BLaER1 treated with 17β-estradiol and CSF1 and Interleukin-3, amounts not matched to agents 10 nM and 100 nM (cell line): ENCODE measurements around the gene GPR137.
A peak's percentile ranks its signal among the peaks of the same experiment; 100 is the strongest.
"Not testable (repeated sequence)": the region's sequence is repeated elsewhere in the genome, so short reads cannot be mapped to it uniquely, and the experiment has no call there.

Experiments
- H3K27ac ChIP-seq, 11 experiments: shearing (Covaris generic); formaldehyde crosslinking; 2 replicates each; pipeline ENCODE4 v1.8.1; 2022
- H3K27me3 ChIP-seq, 11 experiments: shearing (Covaris generic); formaldehyde crosslinking; 2 replicates each; pipeline ENCODE4 v1.8.1; 2022
- H3K36me3 ChIP-seq, 11 experiments: shearing (Covaris generic); formaldehyde crosslinking; 2 replicates each; pipeline ENCODE4 v1.8.1; 2022
- H3K4me1 ChIP-seq, 10 experiments: shearing (Covaris generic); formaldehyde crosslinking; 2 replicates each; pipeline ENCODE4 v1.8.1; 2022
- H3K4me2 ChIP-seq, 11 experiments: shearing (Covaris generic); formaldehyde crosslinking; 2 replicates each; pipeline ENCODE4 v1.8.1; 2022
- H3K4me3 ChIP-seq, 10 experiments: shearing (Covaris generic); formaldehyde crosslinking; 2 replicates each; pipeline ENCODE4 v1.8.1; 2022
- H3K9ac ChIP-seq, 11 experiments: shearing (Covaris generic); formaldehyde crosslinking; 2 replicates each; pipeline ENCODE4 v1.8.1; 2022
- H3K9me3 ChIP-seq, 11 experiments: shearing (Covaris generic); formaldehyde crosslinking; replicated peaks in 1 of 11; 2 replicates each; pipeline ENCODE4 v1.8.1; 2022
- H4K20me1 ChIP-seq, 11 experiments: shearing (Covaris generic); formaldehyde crosslinking; 2 replicates each; pipeline ENCODE4 v1.8.1; 2022
- Cebpa-rat ChIP-seq, 11 experiments: shearing (Covaris generic); IDR thresholded peaks; 2 replicates each; pipeline ENCODE4 v1.8.1; 2022

The GPR137 gene

GRCh38 chr11:64241491-64242374 lies 43.9 kb upstream of the GPR137 start:
- peak overlapping the region; percentile 85 to 97 (median 90) for H3K9ac ChIP-seq
- H3K9me3 ChIP-seq, result no peaks in the 10 kb centered on the region
- no peak for TF ChIP-seq Cebpa-rat (IDR thresholded peaks at IDR 0.05)
- H3K27me3 ChIP-seq, result no peaks in the 10 kb centered on the region
- peak overlapping the region; percentile 42 to 96 (median 92) for H3K27ac ChIP-seq
- H3K4me2 ChIP-seq, result peak overlapping the region; percentile 91 to 100 (median 98)
- H3K4me3 ChIP-seq, result peak overlapping the region; percentile 81 to 99 (median 97)
- H4K20me1 ChIP-seq, result peaks cover 7 to 45% (median 36%) of the 10 kb centered on the region in 11 experiments; a peak in 21 of 22 replicates
- H3K4me1 ChIP-seq, result peaks cover 70 to 74% (median 71%) of the 10 kb centered on the region in 10 experiments
- peaks cover 28 to 57% (median 42%) of the 10 kb centered on the region in 11 experiments for H3K36me3 ChIP-seq

DNA sequence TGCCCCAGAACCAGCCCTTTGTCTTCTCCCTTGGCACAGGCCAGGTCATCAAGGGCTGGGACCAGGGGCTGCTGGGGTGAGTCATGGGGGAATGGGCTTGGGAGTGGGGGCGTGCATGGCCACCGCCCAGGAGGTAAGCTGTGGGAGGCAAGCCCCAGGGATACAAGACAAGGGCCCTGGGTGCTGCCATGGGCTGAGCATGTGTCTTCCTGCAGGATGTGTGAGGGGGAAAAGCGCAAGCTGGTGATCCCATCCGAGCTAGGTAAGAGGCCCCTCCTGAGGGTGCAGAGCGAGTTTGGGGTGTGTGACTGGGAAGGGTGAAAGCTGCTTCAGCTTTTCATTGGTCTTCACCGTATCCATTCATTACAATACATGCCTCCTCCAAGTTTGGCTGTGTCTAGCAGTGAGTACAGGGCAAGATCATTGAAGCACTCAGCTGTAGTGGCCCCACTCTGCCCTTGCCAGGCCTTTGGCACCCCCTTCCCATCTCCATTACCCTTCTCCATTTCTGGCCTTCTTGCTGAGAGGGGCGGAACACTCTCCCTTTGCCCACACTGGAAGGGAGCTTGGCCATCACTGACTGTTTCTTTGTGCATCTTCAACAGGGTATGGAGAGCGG lies 42.3 kb upstream of the GPR137 start:
- TF ChIP-seq Cebpa-rat (IDR thresholded peaks at IDR 0.05), result no peak
- Histone ChIP-seq H3K9me3 (no peaks in the 10 kb centered on the region), H3K36me3 (peaks cover 15 to 41% (median 26%) of the 10 kb centered on the region in 11 experiments), H3K9ac (peak overlapping the region; percentile 28 to 97 (median 91); a peak in 20 of 22 replicates), H3K27ac (peak overlapping the region in 7 of 11 experiments; percentile 1 to 95 (median 47); a peak in 6 of 22 replicates), H3K4me2 (peak overlapping the region; percentile 91 to 100 (median 98)), H4K20me1 (peaks cover 7 to 45% (median 36%) of the 10 kb centered on the region in 11 experiments; a peak in 21 of 22 replicates), H3K4me3 (peak overlapping the region; percentile 24 to 99 (median 97); a peak in 14 of 20 replicates), H3K27me3 (no peaks in the 10 kb centered on the region), H3K4me1 (peaks cover 62 to 73% (median 71%) of the 10 kb centered on the region in 10 experiments)

DNA sequence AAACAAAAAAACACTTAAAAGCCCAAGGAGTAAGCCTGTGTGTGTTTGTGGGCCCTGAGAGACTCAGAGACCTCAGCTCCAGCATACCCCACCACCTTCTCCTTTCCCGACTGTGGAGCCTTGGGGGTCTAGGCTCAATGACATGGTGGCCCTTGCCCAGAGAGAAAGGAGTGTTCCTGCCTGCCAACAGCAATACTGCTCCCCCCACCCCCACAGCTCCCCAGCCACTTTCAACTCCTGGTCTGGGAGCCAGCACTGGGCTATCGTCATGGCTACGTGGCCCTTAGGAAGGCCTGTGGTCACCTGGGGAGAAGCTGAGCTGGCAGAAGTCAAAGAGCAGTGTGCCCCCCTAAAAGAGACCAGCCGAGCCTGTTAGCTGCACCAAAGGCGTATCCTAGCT lies 41.5 kb upstream of the GPR137 start:
- Histone ChIP-seq H3K9me3 (no peaks in the 10 kb centered on the region), H3K36me3 (peaks cover 13 to 33% (median 22%) of the 10 kb centered on the region in 11 experiments), H3K27ac (peak overlapping the region in 7 of 11 experiments; percentile 1 to 95 (median 30); a peak in 7 of 22 replicates), H3K4me2 (peak overlapping the region; percentile 91 to 100 (median 98)), H3K9ac (peak overlapping the region; percentile 28 to 97 (median 91); a peak in 19 of 22 replicates), H3K4me1 (peaks cover 55 to 73% (median 71%) of the 10 kb centered on the region in 10 experiments), H4K20me1 (peaks cover 7 to 45% (median 36%) of the 10 kb centered on the region in 11 experiments; a peak in 21 of 22 replicates), H3K27me3 (no peaks in the 10 kb centered on the region), H3K4me3 (peak overlapping the region in 9 of 10 experiments; percentile 24 to 99 (median 97); a peak in 15 of 20 replicates)
- TF ChIP-seq Cebpa-rat (IDR thresholded peaks at IDR 0.05), result no peak

DNA sequence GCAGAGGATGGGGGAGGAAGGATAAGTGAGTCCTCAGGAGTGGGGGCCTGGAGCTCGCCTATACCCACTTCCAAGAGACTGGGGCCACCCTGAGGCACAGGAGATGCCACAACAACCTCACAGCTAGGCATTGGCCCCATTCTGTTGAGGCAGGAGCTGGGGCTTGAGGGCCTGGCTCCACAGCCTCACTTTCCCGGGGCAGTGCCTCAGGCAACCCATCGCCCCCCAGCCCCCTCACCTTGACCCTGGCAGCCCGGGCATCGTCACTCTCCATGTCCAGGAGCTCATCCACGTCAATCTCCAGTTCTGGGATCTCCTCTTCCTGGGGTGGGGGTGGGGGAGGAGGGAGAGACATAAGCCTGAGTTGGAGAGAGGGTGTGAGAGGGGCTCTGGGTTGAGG lies 40.7 kb upstream of the GPR137 start:
- no peaks in the 10 kb centered on the region for H3K27me3 ChIP-seq
- peaks cover 55 to 73% (median 71%) of the 10 kb centered on the region in 10 experiments for H3K4me1 ChIP-seq
- H3K9ac ChIP-seq, result peak overlapping the region; percentile 81 to 97 (median 92)
- no peaks in the 10 kb centered on the region for H3K9me3 ChIP-seq
- no peak for TF ChIP-seq Cebpa-rat (IDR thresholded peaks at IDR 0.05)
- H3K4me2 ChIP-seq, result peak overlapping the region; percentile 91 to 100 (median 98)
- peak overlapping the region; percentile 81 to 99 (median 96) for H3K4me3 ChIP-seq
- H4K20me1 ChIP-seq, result peaks cover 7 to 45% (median 36%) of the 10 kb centered on the region in 11 experiments; a peak in 21 of 22 replicates
- H3K27ac ChIP-seq, result peak overlapping the region; percentile 33 to 96 (median 93); a peak in 21 of 22 replicates
- peaks cover 13 to 29% (median 22%) of the 10 kb centered on the region in 11 experiments for H3K36me3 ChIP-seq

DNA sequence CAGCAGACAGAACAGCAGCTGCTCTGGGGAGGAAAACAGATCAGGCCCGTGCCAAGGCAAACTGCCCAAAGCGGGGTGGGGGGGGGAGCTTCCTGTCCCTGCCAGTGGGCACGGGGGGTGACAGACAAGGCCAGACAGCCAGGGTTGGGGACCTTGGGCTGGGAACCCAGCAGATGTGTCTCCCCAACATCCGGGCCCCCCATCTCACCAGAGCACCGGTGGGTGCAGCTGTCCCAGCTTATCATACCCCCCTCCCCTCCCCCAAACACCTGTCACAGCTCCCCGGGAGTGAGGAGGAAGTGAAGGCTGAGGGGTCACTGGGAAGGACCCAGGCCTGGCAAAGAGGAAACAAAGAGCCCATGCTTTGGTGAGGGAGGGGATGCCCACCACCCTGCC lies 40.2 kb upstream of the GPR137 start:
- peak overlapping the region; percentile 33 to 96 (median 93); a peak in 21 of 22 replicates for H3K27ac ChIP-seq
- TF ChIP-seq Cebpa-rat (IDR thresholded peaks at IDR 0.05), result no peak
- peak overlapping the region; percentile 91 to 100 (median 98) for H3K4me2 ChIP-seq
- H3K36me3 ChIP-seq, result peaks cover 13 to 29% (median 22%) of the 10 kb centered on the region in 11 experiments
- H3K9me3 ChIP-seq, result no peaks in the 10 kb centered on the region
- peak overlapping the region; percentile 81 to 97 (median 92) for H3K9ac ChIP-seq
- H4K20me1 ChIP-seq, result peaks cover 7 to 45% (median 36%) of the 10 kb centered on the region in 11 experiments; a peak in 21 of 22 replicates
- H3K4me3 ChIP-seq, result peak overlapping the region; percentile 81 to 99 (median 96)
- H3K4me1 ChIP-seq, result peaks cover 55 to 73% (median 71%) of the 10 kb centered on the region in 10 experiments
- H3K27me3 ChIP-seq, result no peaks in the 10 kb centered on the region

DNA sequence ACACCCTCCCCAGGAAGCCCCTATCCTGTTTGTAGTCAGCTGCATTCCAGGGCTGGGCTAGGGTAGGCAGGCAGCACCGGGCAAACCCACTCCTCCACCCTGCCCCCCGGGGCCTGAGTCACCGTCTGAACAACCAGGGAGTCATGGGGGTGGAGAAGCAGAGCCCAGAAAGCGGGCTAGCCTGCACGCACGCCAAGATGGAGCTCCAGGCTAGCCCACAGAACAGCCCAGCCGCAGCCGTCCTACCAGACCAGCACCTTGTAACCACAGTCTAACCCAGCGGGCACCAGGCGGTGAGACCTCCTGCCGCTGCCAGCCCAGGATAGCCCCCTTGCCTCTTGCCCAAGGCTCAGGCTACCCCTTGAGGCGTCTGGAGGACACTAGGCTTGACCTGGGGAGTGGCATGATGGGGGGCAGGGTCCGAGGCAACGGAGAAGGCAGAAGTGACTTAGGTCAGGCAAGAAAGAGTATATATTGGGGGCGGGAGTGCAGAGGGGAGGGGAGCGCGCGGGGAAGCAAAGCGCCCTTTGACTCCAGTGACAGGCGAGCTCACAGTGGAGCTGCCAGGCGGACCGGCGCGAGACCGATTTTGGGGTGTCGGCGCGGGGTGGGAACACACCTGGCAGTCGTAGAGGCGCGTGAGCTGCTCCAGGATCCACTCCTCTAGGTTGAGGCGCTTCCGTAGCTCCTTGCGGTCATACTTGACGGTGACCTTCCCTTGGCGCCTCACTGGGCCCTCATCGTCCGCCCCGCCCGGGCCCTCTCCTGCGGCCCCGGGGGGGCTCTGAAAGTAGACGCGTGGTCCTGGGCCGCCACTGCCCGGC lies 39.6 kb upstream of the GPR137 start:
- Histone ChIP-seq H3K4me3 (peak overlapping the region; percentile 81 to 99 (median 96)), H4K20me1 (peaks cover 7 to 45% (median 36%) of the 10 kb centered on the region in 11 experiments; a peak in 21 of 22 replicates), H3K9me3 (no peaks in the 10 kb centered on the region), H3K36me3 (peaks cover 13 to 29% (median 22%) of the 10 kb centered on the region in 11 experiments), H3K4me2 (peak overlapping the region; percentile 91 to 100 (median 98)), H3K9ac (peak overlapping the region; percentile 81 to 97 (median 92)), H3K27me3 (no peaks in the 10 kb centered on the region), H3K4me1 (peaks cover 58 to 76% (median 74%) of the 10 kb centered on the region in 10 experiments), H3K27ac (peak overlapping the region; percentile 33 to 96 (median 93); a peak in 21 of 22 replicates)
- no peak for TF ChIP-seq Cebpa-rat (IDR thresholded peaks at IDR 0.05)

GRCh38 chr11:64246621-64246870 lies 39.1 kb upstream of the GPR137 start:
- Histone ChIP-seq H3K4me2 (peak overlapping the region; percentile 95 to 100 (median 99)), H3K4me1 (peaks cover 58 to 77% (median 75%) of the 10 kb centered on the region in 10 experiments), H3K4me3 (peak overlapping the region; percentile 81 to 99 (median 96)), H4K20me1 (peaks cover 7 to 45% (median 36%) of the 10 kb centered on the region in 11 experiments; a peak in 21 of 22 replicates), H3K9ac (peak overlapping the region; percentile 81 to 97 (median 92)), H3K36me3 (peaks cover 13 to 29% (median 22%) of the 10 kb centered on the region in 11 experiments), H3K27ac (peak overlapping the region; percentile 33 to 96 (median 93); a peak in 21 of 22 replicates)
- H3K27me3 ChIP-seq, H3K9me3 ChIP-seq: not testable (repeated sequence)
